ENCODE results near the gene ATM. TPM values are rescaled to one million over a fixed set of nuclear protein-coding genes. Genes with fewer than 3 reads are reported as not detected.
"Not testable (repeated sequence)": the region's sequence is repeated elsewhere in the genome, so short reads cannot be mapped to it uniquely, and the experiment has no call there.

ATM gene
- total and polyA plus RNA-seq, 10 of the 15 experiments (the other 5 are each of a cell fraction or from before 2014, with no cell fraction given), result 10.0 to 91.5 (median 40.2) TPM

GRCh38 chr11:108417551-108417950 is 194.7 kb downstream of the ATM start:
- RAD21 ChIA-PET (ENCODE audit: unreplicated experiment), result interaction anchor here (1.0 to 2.7 kb wide), 2 partner anchors 224 to 230 kb away, joined by 5 to 26 read pairs; no protein-coding TSS in a partner anchor
- H3K27me3 ChIP-seq (replicated peaks in 1 of 2; ENCODE audit: control insufficient read depth in 2 of 2, insufficient read depth in 2 of 2, low read length in 1 of 2), result not testable (repeated sequence)

More at GRCh38 chr11:108417551-108417950, 194.7 kb downstream of the ATM start:
- H4K20me1 ChIP-seq (ENCODE audit: control insufficient read depth, insufficient read depth); H3K4me1 ChIP-seq (ENCODE audit: control insufficient read depth, insufficient read depth, low read length); H3K79me2 ChIP-seq (ENCODE audit: control insufficient read depth, insufficient read depth, low read length); H3K4me2 ChIP-seq (ENCODE audit: control insufficient read depth, insufficient read depth); FAIRE-seq; in situ Hi-C loops (cut with MboI); H3K9me3 ChIP-seq (replicated peaks; ENCODE audit: control insufficient read depth, insufficient read depth, low read length); H3K36me3 ChIP-seq (ENCODE audit: control insufficient read depth in 2 of 2, insufficient read depth in 2 of 2, low read length in 1 of 2); DNase-seq (ENCODE audit: low read depth, low spot score); H2AFZ ChIP-seq (ENCODE audit: control insufficient read depth, low read depth, low read length); BruUV-seq (replicated peaks); H3K4me3 ChIP-seq; H3K27ac ChIP-seq (ENCODE audit: control insufficient read depth, insufficient read depth); POLR2A ChIA-PET; H3K9ac ChIP-seq (ENCODE audit: control insufficient read depth, insufficient read depth, low read length): not testable (repeated sequence)
- WGBS (ENCODE audit: insufficient coverage, insufficient replicate concordance, low lambda C conversion rate, missing lambda C conversion rate), result 0% methylated on average over 2 of the region's 2 CpGs
- intact Hi-C loops (cut with micrococcal nuclease; ENCODE audit: unreplicated experiment), result loop anchor here (1.0 kb wide), 1 partner anchor 231 kb away; no protein-coding TSS in a partner anchor
- SMC1A ChIA-PET (ENCODE audit: uncharacterized antibody, unreplicated experiment), result interaction anchor here (1.2 to 3.8 kb wide), 2 partner anchors 224 to 232 kb away, joined by 3 to 82 read pairs; no protein-coding TSS in a partner anchor
- CTCF ChIA-PET, result interaction anchor here (0.6 to 6.2 kb wide), 7 partner anchors 11 to 322 kb away, joined by 3 to 93 read pairs (median 5); partner anchors contain the start of gene DDX10
- peak; percentile 71 for ATAC-seq
- peak; percentile 49; the same call in 1 of the 2 replicates for TF ChIP-seq RAD21 (IDR thresholded peaks at IDR 0.05; ENCODE audit: insufficient read depth, low read depth, low read length)
- 0 out of 2 replicates have a peak, but pooled peaks have one; percentile 34 for TF ChIP-seq SMARCA5 (IDR thresholded peaks at IDR 0.05)
- TF ChIP-seq CTCF (IDR thresholded peaks at IDR 0.05 in 2 of 3, conservative IDR thresholded peaks at IDR 0.05 in 1 of 3; ENCODE audit: control insufficient read depth in 2 of 3, extremely low read depth in 1 of 3, insufficient read depth in 1 of 3, low read depth in 3 of 3, low read length in 3 of 3), result peak; percentile 46 to 50 (median 50); a peak in 5 of 6 replicates
- peak; percentile 54; the same call in 1 of the 2 replicates for TF ChIP-seq SMC3 (IDR thresholded peaks at IDR 0.05; ENCODE audit: borderline replicate concordance, low read length)

Small RNAs within 50 kb of the gene (small RNA-seq; reads per million reads assigned to genes)
- gene RF00019, result not detected

Other genes starting within 250 kb of the ATM start
- 16.8 and 18.2 TPM in 2 replicates for gene CUL5, start 214.2 kb upstream of the ATM start, total RNA-seq (2014; rRNA removed)
- 25.1 and 25.2 TPM in 2 replicates for gene CUL5, start 214.2 kb upstream of the ATM start, total RNA-seq (2014; rRNA removed; fragmentation: Illumina TruSeq; extraction: Trizol)
- 31.0 and 33.4 TPM in 2 replicates for gene CUL5, start 214.2 kb upstream of the ATM start, total RNA-seq (2021)
- 17.9 and 37.3 TPM in 2 replicates for gene CUL5, start 214.2 kb upstream of the ATM start, polyA plus RNA-seq (2011; rRNA removed)
- 18.6 and 28.9 TPM in 2 replicates for gene CUL5, start 214.2 kb upstream of the ATM start, polyA plus RNA-seq (2014; fragmentation: Illumina TruSeq; extraction: Trizol)
- 10 to 100 TPM in 1 of 2 experiments, 1 to 10 TPM in 1; 9.1 to 11.8 TPM for gene CUL5, start 214.2 kb upstream of the ATM start, polyA plus RNA-seq (2014; fragmentation: Nextera tagmentation; extraction: Ambion mirVana)
- 10.4 and 12.4 TPM in 2 replicates for gene CUL5, start 214.2 kb upstream of the ATM start, polyA plus RNA-seq (2014; rRNA removed)
- gene CUL5, start 214.2 kb upstream of the ATM start, polyA plus RNA-seq (2016; fragmentation: Nextera tagmentation; extraction: Ambion mirVana), result 10 to 100 TPM; 28.5 to 37.6 TPM
- 75.9 and 80.8 TPM in 2 replicates for gene ACAT1, start 101.5 kb upstream of the ATM start, total RNA-seq (2014; rRNA removed)
- gene ACAT1, start 101.5 kb upstream of the ATM start, total RNA-seq (2014; rRNA removed; fragmentation: Illumina TruSeq; extraction: Trizol), result 88.9 and 91.5 TPM in 2 replicates
- 57.1 and 62.2 TPM in 2 replicates for gene ACAT1, start 101.5 kb upstream of the ATM start, total RNA-seq (2021)
- gene ACAT1, start 101.5 kb upstream of the ATM start, polyA plus RNA-seq (2011; rRNA removed), result 139 and 177 TPM in 2 replicates
- 88.4 and 106 TPM in 2 replicates for gene ACAT1, start 101.5 kb upstream of the ATM start, polyA plus RNA-seq (2014; fragmentation: Illumina TruSeq; extraction: Trizol)
- 10 to 100 TPM; 58.2 to 93.5 TPM for gene ACAT1, start 101.5 kb upstream of the ATM start, polyA plus RNA-seq (2014; fragmentation: Nextera tagmentation; extraction: Ambion mirVana)
- gene ACAT1, start 101.5 kb upstream of the ATM start, polyA plus RNA-seq (2014; rRNA removed), result 96.1 and 97.9 TPM in 2 replicates
- 100 to 1,000 TPM; 127 to 130 TPM for gene ACAT1, start 101.5 kb upstream of the ATM start, polyA plus RNA-seq (2016; fragmentation: Nextera tagmentation; extraction: Ambion mirVana)
- 17.9 and 19.9 TPM in 2 replicates for gene NPAT, start 429 bp upstream of the ATM start, total RNA-seq (2014; rRNA removed)
- 31.6 and 32.8 TPM in 2 replicates for gene NPAT, start 429 bp upstream of the ATM start, total RNA-seq (2014; rRNA removed; fragmentation: Illumina TruSeq; extraction: Trizol)
- 21.1 and 22.7 TPM in 2 replicates for gene NPAT, start 429 bp upstream of the ATM start, total RNA-seq (2021)
- gene NPAT, start 429 bp upstream of the ATM start, polyA plus RNA-seq (2011; rRNA removed), result 19.4 and 27.1 TPM in 2 replicates
- gene NPAT, start 429 bp upstream of the ATM start, polyA plus RNA-seq (2014; fragmentation: Illumina TruSeq; extraction: Trizol), result 22.7 and 26.4 TPM in 2 replicates
- 1 to 10 TPM; 7.5 to 9.8 TPM for gene NPAT, start 429 bp upstream of the ATM start, polyA plus RNA-seq (2014; fragmentation: Nextera tagmentation; extraction: Ambion mirVana)
- gene NPAT, start 429 bp upstream of the ATM start, polyA plus RNA-seq (2014; rRNA removed), result 13.5 and 15.7 TPM in 2 replicates
- gene NPAT, start 429 bp upstream of the ATM start, polyA plus RNA-seq (2016; fragmentation: Nextera tagmentation; extraction: Ambion mirVana), result 10 to 100 TPM; 20.9 to 23.7 TPM
- 0.90 and 1.5 TPM in 2 replicates for gene C11orf65, start 244.5 kb downstream of the ATM start, total RNA-seq (2014; rRNA removed)
- gene C11orf65, start 244.5 kb downstream of the ATM start, total RNA-seq (2014; rRNA removed; fragmentation: Illumina TruSeq; extraction: Trizol), result 2.0 and 3.1 TPM in 2 replicates
- gene C11orf65, start 244.5 kb downstream of the ATM start, total RNA-seq (2021), result 0.21 and 0.87 TPM in 2 replicates
- gene C11orf65, start 244.5 kb downstream of the ATM start, polyA plus RNA-seq (2011; rRNA removed), result 1.3 and 2.6 TPM in 2 replicates
- 0.71 and 0.81 TPM in 2 replicates for gene C11orf65, start 244.5 kb downstream of the ATM start, polyA plus RNA-seq (2014; fragmentation: Illumina TruSeq; extraction: Trizol)
- 1 to 10 TPM; 1.4 to 1.5 TPM for gene C11orf65, start 244.5 kb downstream of the ATM start, polyA plus RNA-seq (2014; fragmentation: Nextera tagmentation; extraction: Ambion mirVana)
- gene C11orf65, start 244.5 kb downstream of the ATM start, polyA plus RNA-seq (2014; rRNA removed), result 0.93 and 1.1 TPM in 2 replicates
- 1 to 10 TPM; 1.2 TPM for gene C11orf65, start 244.5 kb downstream of the ATM start, polyA plus RNA-seq (2016; fragmentation: Nextera tagmentation; extraction: Ambion mirVana)

Data from GM12878 (cell line).